Stomach (tissue), 9 donors: ENCODE measurements around the gene LRRC28. TPM values are rescaled to one million over a fixed set of nuclear protein-coding genes. Genes with fewer than 3 reads are reported as not detected.

Experiments
- DNase-seq, 2 donors: peaks; one replicate each; pipeline versions ENCODE4 v3.0.0 to v3.0.0-alpha.2; 2013 to 2019
- H3K27ac ChIP-seq, 5 donors: fragments of 200-600 bp in 4 of 5; sonication (generic) in 4 of 5; one replicate each; pipeline ENCODE4 v1.5.1; 2013 to 2019; ENCODE audit warnings: mild to moderate bottlenecking in 1 of 5, moderate library complexity in 1 of 5
- H3K27me3 ChIP-seq, 3 donors: fragments of 200-600 bp; sonication (generic); one replicate each; pipeline ENCODE4 v1.5.1; 2017 to 2019; ENCODE audit warnings: mixed run types in 1 of 3
- H3K36me3 ChIP-seq, 4 donors: fragments of 200-600 bp; sonication (generic); 1 replicate in 3 of 4; 2 replicates in 1 of 4; pipeline ENCODE4 v1.5.1; 2016 to 2019
- H3K4me1 ChIP-seq, 4 donors: fragments of 200-600 bp; sonication (generic); one replicate each; pipeline ENCODE4 v1.5.1; 2016 to 2019
- H3K4me3 ChIP-seq, 4 donors: fragments of 200-600 bp; sonication (generic) in 3 of 4; one replicate each; pipeline ENCODE4 v1.5.1; 2016 to 2019; ENCODE audit warnings: mild to moderate bottlenecking in 1 of 4
- H3K9me3 ChIP-seq, 4 donors: fragments of 200-600 bp; sonication (generic); one replicate each; pipeline ENCODE4 v1.5.1; 2016 to 2019
- EP300 ChIP-seq: sonication (generic); formaldehyde crosslinking; IDR thresholded peaks from one replicate; pipeline ENCODE4 v1.6.1; 2017; ENCODE audit warnings: antibody characterized with exemption
- POLR2A ChIP-seq, 4 donors: fragments of 450-650 bp; IDR thresholded peaks; one replicate each; pipeline ENCODE4 v1.6.1; 2016; ENCODE audit warnings: antibody characterized with exemption in 4 of 4, control low read depth in 2 of 4, mild to moderate bottlenecking in 1 of 4, moderate library complexity in 1 of 4
- POLR2AphosphoS5 ChIP-seq, 3 donors: sonication (generic); formaldehyde crosslinking; IDR thresholded peaks; one replicate each; pipeline ENCODE4 v1.6.1; 2016; ENCODE audit warnings: antibody characterized with exemption in 3 of 3
- WGBS, 5 donors: extraction: QIAGEN DNeasy Blood & Tissue Kit in 3 of 5; methylation state at CpG; one replicate each; pipeline versions ENCODE4 v1.1.5 to v1.1.7; 2013 to 2018; 5-methylcytosine and 5-hydroxymethylcytosine counted together
- intact Hi-C: fragments of 100-400 bp; cut with DNase I; formaldehyde crosslinking; loops from one replicate; pipeline ENCODE4 v1.15.1; 2023; ENCODE audit warnings: low total_unique reads
- polyA plus RNA-seq, 3 donors: library from polyadenylated mRNA; stranded (reverse); fragments of 200-250 nt; gene quantifications; one replicate each; pipeline ENCODE4 v1.2.3, GENCODE V29; 2013
- total RNA-seq, 5 donors: library from RNA; depleted of rRNA; stranded (reverse); fragments of >200 nt; gene quantifications; one replicate each; pipeline versions ENCODE4 v1.1.0 to v1.2.3, GENCODE V29; 2014 to 2016
- TF ChIP-seq, protein P1 (sequence below), 7 experiments: fragments of 450-650 bp in 4 of 7; fragments of 200-600 bp in 3 of 7; sonication (generic) in 3 of 7; IDR thresholded peaks; one replicate each; pipeline ENCODE4 v1.5.1; 2016 to 2019; ENCODE audit warnings: antibody characterized with exemption in 7 of 7, control low read depth in 2 of 7, mild to moderate bottlenecking in 1 of 7
- donor health status: healthy with polysubstance abuse.
- donor health status: Bipolar disorder and iron deficiency.
- donor health status: healthy.

Gene LRRC28
- total and polyA plus RNA-seq, 8 donors: 9.6 to 82.6 (median 26.2) TPM

GRCh38 chr15:99431661-99432091, 180.4 kb downstream of the LRRC28 start:
- H3K4me3 ChIP-seq: no peak overlapping the region
- peaks cover 14 to 32% (median 23%) of the 10 kb centered on the region in 4 donors for H3K4me1 ChIP-seq
- no peak for DNase-seq
- H3K36me3 ChIP-seq: no peaks in the 10 kb centered on the region
- TF ChIP-seq, protein P1, sequence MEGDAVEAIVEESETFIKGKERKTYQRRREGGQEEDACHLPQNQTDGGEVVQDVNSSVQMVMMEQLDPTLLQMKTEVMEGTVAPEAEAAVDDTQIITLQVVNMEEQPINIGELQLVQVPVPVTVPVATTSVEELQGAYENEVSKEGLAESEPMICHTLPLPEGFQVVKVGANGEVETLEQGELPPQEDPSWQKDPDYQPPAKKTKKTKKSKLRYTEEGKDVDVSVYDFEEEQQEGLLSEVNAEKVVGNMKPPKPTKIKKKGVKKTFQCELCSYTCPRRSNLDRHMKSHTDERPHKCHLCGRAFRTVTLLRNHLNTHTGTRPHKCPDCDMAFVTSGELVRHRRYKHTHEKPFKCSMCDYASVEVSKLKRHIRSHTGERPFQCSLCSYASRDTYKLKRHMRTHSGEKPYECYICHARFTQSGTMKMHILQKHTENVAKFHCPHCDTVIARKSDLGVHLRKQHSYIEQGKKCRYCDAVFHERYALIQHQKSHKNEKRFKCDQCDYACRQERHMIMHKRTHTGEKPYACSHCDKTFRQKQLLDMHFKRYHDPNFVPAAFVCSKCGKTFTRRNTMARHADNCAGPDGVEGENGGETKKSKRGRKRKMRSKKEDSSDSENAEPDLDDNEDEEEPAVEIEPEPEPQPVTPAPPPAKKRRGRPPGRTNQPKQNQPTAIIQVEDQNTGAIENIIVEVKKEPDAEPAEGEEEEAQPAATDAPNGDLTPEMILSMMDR (IDR thresholded peaks at IDR 0.05): no peak
- TF ChIP-seq EP300 (no peak), POLR2AphosphoS5 (IDR thresholded peaks at IDR 0.05) (no peak), POLR2A (IDR thresholded peaks at IDR 0.05) (no peak)
- no peak overlapping the region for H3K27ac ChIP-seq
- intact Hi-C loops: no loop called here
- WGBS, 5 donors: 90 to 97% (median 94%) methylated on average over 13 of the region's 13 CpGs
- H3K27me3 ChIP-seq: no peaks in the 10 kb centered on the region
- H3K9me3 ChIP-seq: no peaks in the 10 kb centered on the region

GRCh38 chr15:99432271-99433025, 181.2 kb downstream of the LRRC28 start:
- TF ChIP-seq EP300 (no peak), POLR2A (IDR thresholded peaks at IDR 0.05) (no peak), POLR2AphosphoS5 (IDR thresholded peaks at IDR 0.05) (no peak)
- TF ChIP-seq, protein P1 (IDR thresholded peaks at IDR 0.05): no peak
- Histone ChIP-seq H3K27me3 (no peaks in the 10 kb centered on the region), H3K27ac (peak overlapping the region in 1 of 5 donors; percentile 26), H3K4me3 (no peak overlapping the region), H3K36me3 (no peaks in the 10 kb centered on the region), H3K9me3 (no peaks in the 10 kb centered on the region), H3K4me1 (peaks cover 14 to 32% (median 25%) of the 10 kb centered on the region in 4 donors)
- intact Hi-C loops: no loop called here
- DNase-seq: no peak
- 90 to 96% (median 94%) methylated on average over 13 to 15 of the region's 15 CpGs for WGBS, 5 donors

DNA sequence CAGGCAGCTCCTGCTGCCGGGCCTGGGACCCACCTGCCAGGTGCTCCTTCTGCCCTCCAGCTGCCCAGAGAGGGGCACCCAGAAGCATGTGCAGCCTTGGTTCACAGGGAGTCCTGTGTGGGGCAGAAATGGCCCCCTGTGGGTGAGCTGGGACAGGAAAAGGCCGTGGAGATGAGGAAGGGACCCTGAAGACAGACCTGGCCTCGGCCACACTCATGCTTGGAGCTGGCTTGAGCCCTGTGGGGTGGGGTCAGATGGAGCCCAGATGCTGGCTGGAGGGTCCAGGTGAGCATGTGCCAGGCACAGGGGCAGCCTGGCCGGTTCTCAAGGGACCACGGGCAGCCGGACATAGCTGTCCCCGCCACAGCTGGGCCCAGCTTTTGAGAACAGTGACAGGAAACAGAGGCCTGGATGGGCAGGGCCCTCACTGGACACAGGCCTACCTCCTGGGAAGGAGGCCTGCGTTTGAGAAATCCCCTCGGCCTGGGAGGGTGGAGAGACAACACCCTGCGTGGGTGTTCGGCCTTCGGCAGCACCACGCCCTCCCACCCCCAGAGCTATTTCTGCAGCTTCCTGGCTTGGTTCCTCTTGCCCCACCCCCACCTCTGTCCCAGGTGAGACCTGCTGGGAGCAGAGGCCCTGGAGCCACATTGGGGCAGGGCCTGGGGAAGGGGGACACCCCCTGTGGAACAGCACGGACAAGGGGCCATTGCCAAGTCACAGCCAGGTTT, 181.9 kb downstream of the LRRC28 start:
- Histone ChIP-seq H3K9me3 (no peaks in the 10 kb centered on the region), H3K4me1 (peaks cover 14 to 32% (median 29%) of the 10 kb centered on the region in 4 donors), H3K36me3 (no peaks in the 10 kb centered on the region), H3K27me3 (no peaks in the 10 kb centered on the region), H3K4me3 (no peak overlapping the region), H3K27ac (peak overlapping the region in 2 of 5 donors; percentile 16 to 26)
- 44 to 57% (median 46%) methylated on average over 13 to 14 of the region's 14 CpGs for WGBS, 5 donors
- intact Hi-C loops: no loop called here
- DNase-seq: peak in 1 of 2 donors; percentile 74
- TF ChIP-seq, protein P1 (IDR thresholded peaks at IDR 0.05): no peak
- peak in 1 of 3 donors; percentile 10 for TF ChIP-seq POLR2AphosphoS5 (IDR thresholded peaks at IDR 0.05)

- TF ChIP-seq EP300: no peak
- TF ChIP-seq, protein P1 (IDR thresholded peaks at IDR 0.05): no peak
- no peak for TF ChIP-seq POLR2AphosphoS5 (IDR thresholded peaks at IDR 0.05)
- no peak for TF ChIP-seq POLR2A (IDR thresholded peaks at IDR 0.05)
- Histone ChIP-seq H3K9me3 (no peaks in the 10 kb centered on the region), H3K27me3 (no peaks in the 10 kb centered on the region), H3K36me3 (no peaks in the 10 kb centered on the region), H3K27ac (peak overlapping the region in 1 of 5 donors; percentile 16), H3K4me3 (no peak overlapping the region), H3K4me1 (peaks cover 14 to 36% (median 31%) of the 10 kb centered on the region in 4 donors)
- DNase-seq: peak; percentile 3 to 22
- intact Hi-C loops: no loop called here
- 82 to 91% (median 90%) methylated on average over 18 to 21 of the region's 21 CpGs for WGBS, 5 donors
Observed at GRCh38 chr15:99433757-99434450, 182.6 kb downstream of the LRRC28 start.
